HG02623 (cell line): ENCODE measurements around the gene EWSR1.
"Not testable (repeated sequence)": the region's sequence is repeated elsewhere in the genome, so short reads cannot be mapped to it uniquely, and the experiment has no call there.

Experiments
- ATAC-seq: cut with Tn5 transposase; IDR thresholded peaks from one replicate; pipeline ENCODE4 v1.9.1; 2021; ENCODE audit warnings: moderate library complexity; ENCODE audit not compliant: unreplicated experiment

EWSR1 gene

GRCh38 chr22:29334696-29335344, 66.8 kb downstream of the EWSR1 start:
- no peak for ATAC-seq

DNA sequence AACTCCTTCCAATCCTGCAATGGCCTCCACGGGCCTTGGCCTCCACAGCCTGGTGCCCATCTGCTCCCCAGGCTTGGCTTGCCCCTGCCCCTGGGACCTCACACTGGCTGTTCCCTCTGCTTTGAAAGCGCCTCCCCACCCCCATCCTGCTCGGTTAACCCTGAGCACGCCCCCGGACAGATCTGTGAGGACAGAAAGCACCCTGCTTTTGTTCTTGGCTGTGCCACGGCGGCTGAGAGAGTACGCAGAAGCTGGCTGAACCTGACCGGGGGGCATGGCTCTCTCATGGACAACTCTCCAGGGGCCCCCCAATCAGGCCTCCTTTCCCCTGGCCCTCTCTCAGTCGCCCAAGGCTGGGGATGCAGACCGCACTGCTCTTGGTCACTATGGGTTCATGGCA, 67.6 kb downstream of the EWSR1 start:
- no peak for ATAC-seq

DNA sequence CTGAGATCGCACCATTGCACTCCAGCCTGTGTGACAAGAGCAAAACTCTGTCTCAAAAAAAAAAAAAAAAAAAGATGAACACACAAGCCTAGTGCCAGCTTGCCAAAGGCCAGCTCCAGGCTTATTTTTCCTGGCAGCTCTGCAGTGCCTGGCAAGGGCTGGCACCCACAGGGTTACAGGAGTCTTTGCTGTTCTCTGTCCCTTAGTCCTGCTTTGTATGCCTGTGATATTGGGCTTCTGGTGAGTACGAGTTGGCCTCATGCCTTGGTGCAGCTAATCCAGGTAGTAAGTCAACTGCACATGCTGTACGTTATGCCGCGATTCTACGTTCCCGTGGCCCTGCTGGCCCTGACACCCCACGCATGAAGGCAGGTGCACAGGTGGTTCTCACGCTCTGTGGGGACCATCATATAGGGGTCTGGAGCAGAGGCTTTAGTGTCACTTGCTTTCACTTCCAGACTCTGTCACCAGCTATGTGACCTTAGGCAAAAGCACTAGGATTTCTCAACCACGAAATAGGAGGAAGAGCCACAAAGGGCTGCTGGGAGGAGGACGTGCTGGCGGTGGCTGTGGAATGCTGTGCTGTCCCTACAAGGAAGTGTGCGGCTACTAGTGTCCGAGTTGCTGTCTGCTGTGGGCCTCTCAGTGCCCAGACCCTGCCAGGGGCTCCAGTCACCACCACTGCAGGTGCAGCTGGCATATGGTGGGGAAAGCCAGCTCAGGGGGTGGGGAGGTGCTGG, 68.9 kb downstream of the EWSR1 start:
- no peak for ATAC-seq

- no peak for ATAC-seq
Measured at GRCh38 chr22:29337631-29338284, 69.7 kb downstream of the EWSR1 start.

DNA sequence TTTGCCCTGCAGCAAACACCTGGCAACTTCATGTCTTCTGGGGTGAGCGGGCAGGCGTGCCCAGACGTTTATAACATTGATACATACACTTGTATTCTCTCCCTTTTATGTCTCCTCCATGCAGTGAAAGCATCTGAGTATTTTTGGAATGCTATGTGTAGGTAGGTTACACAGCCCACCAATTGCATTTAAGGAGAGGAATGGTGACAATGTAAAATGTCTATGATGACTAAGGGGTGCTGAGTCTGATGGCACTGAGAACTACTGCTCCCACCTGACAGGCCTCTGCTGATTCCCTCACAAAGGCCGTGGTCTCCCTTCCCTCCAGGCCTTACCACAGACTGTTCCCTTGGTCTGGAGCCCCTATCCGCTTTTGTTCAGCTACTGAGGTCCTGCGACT, 70.3 kb downstream of the EWSR1 start:
- ATAC-seq: no peak

DNA sequence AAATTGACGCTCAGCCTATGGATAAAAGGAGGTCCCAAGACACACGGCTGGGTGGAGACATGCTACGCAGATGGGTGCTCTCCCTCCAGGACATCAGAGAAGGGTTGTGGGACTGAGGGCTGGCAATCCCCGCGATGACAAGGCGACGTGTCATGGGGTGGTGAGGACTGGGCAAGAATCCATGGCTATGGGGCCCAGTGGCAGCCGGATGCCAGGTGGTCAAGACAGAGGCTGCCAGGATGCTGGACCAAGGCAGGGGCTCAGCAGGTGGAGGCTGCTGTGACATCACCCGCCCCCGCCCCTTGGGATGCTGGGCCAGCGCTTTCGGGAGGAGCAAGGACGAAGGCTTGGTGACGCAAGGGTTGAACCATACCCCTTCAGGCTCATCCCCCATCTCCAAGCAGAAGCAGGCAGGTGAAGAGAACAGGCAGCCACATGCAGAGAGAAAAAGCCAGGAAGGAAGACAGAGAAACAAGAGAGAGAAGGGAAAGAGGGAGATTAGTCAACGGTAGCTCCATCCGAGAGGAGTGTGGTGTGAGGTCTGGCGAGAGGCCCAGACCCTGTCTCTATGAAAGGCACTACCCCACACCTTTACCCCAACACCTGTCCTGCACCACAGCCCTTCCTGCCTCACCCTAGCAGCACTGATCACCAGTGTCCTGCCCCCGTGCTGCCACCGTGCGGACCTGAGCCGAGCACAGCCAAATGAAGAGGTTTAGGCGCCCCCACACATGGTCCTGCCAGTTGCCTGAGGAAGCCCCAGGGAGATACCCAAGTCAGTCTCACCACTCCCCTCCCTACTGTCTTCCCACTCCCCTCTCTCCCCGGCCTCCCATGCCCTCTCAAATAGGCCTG, 71.5 kb downstream of the EWSR1 start:
- no peak for ATAC-seq

- ATAC-seq: no peak
Measured at GRCh38 chr22:29340566-29340965, 72.5 kb downstream of the EWSR1 start.

DNA sequence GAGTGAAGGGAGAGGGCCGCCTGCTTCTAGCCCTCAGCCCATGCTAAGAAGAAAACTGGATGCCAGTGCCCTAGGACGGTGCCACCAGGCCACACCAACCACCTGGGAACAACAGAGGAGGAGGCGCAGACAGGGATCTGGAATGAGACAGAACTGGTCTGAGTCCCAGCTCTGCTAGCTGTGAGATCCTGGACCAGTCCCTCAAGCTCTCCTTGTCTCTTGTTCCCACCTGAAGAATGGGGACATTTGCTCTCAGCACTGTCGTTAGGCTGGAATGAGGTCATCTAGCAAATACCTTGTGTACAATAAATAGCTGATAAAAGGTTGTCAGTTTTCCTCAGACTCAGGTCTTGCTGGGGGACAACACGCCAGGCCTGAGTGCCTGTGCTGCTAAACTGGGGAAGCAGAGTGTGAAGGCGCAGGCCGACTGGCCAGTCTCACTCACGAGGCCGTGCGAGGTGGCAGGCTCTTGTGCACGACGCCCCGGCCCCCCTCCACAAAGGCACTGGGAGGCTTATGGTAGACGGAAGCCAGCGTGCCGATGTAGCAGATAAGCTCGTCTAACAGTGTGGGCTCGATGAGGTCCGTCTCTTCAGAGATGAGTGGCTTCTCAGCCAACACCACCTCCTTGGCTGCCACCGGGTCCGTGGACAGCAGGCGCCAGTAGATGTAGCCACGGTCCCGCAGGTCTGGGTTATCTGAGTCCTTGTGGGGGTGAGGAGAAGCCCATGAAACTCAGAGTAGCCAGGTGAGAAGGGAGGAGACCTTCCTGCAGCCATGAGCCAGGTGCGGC, 73.2 kb downstream of the EWSR1 start:
- ATAC-seq: no peak

- ATAC-seq: no peak
Measured at GRCh38 chr22:29341849-29342127, 73.7 kb downstream of the EWSR1 start.

DNA sequence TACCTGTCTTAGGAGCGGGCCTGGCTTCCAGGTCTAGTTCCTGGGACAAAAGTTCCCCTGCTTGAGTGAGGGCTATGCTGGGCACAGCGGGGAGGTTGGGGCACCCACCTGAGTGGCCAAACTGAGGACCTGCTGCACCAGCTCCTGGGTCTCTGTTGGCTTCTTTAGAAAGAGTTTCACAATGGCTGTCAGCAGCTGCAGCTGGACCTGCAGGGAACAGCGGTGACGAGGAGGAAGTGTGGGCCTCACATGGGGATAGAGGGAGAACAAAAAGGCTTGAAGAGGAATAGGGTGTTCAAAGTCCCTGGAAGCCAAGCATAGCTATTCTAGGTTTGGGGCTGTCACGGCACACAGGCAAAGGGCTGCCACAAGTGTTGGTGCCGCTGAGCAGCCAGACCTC, 74.1 kb downstream of the EWSR1 start:
- ATAC-seq: no peak

- ATAC-seq: no peak
Measured at GRCh38 chr22:29342577-29343312, 74.7 kb downstream of the EWSR1 start.

DNA sequence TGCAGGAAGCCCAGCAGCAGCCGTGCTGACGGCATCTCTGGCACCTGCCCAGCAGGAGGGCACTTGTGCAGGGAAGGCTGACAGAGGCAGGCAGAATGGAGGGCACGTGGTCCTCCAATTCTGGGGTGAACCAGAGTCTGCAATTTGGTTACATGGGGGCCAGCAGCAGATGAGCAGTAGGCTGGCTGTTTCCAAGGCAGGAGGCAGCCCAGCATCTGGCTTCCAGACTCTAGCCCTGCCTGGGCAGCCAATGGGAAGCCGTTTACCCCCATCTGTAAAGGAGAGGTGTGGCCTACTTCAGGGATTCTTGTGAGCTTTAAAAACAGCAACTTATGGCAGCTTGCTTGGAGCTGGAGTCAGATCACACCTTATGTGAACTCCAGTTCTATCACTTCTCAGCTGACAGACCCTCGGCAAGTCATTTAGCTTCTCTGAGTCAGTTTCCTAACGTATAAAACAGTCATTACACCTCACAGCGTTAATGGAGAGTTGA, 75.3 kb downstream of the EWSR1 start:
- no peak for ATAC-seq

DNA sequence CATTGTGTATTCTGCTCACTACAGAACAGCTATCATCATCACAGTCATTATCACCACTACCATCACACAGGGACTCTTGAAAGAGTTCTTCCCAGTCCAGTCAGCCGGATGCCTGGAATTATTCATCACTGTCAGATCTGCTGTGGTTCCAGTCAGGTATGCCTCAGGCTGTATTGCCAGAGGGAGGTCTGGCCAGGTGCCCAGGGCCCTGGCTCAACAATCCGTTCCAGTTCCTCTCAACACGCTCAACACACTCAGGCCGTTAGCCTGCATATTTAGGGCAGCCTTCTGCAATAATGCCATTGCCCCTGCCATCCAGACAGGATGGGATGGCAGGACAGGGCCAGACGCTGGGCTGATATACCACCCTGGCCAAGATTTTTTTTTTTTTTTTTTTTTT, 76.1 kb downstream of the EWSR1 start:
- no peak for ATAC-seq

DNA sequence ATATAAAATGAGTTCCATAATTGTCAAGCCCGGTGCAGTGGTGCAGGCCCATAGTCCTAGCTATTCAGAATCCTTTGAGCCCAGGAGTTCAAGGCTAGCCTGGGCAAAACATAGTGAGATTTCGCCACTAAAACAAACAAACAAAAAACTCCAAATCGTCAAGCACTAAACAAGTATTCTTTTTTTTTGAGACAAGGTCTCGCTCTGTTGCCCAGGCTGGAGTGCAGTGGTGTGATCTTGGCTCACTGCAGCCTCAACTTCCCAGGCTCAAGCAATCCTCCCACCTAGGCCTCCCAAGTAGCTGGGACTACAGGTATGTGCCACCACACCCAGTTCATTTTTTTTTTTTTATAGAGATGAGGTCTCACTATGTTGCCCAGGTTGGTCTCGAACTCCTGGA, 76.8 kb downstream of the EWSR1 start:
- ATAC-seq: not testable (repeated sequence)

GRCh38 chr22:29345932-29346331, 77.9 kb downstream of the EWSR1 start:
- ATAC-seq: no peak

DNA sequence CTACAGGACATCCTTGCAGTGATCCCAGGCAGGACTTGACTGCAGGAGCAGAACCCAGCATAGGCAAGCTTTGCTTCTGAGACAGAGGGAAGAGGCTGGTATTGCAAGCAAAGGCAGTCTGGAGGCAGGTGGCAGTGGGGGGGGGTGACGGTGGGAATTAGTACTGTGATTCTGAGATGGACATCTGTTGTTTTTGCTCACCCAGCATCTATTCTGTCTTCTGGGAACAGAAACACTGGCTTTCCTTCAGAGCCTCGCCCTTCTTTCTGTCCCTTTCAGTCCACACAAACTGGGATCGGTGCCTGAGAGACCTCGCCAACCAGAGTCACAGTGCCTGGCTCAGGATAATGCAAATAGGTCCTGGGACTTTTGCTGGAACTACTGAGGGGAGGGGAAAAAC, 78.6 kb downstream of the EWSR1 start:
- no peak for ATAC-seq

DNA sequence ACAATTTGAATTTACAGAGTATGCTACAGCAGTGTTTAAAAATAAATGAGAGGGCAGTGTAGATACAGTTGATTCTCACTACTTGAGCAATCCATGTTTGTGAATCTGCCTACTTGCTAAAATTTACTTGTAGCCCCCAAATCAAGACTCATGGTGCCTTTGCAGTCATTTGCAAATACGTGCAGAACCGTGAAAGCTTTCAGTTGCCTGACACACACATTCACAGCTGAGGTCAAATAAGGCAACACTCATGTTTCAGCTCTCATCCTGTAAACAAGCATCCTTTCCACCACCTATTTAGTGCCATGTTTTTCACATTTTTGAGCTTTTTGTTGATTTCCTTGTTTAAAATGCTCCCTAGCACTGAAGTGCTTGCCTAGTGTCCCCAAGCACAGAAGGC, 80.0 kb downstream of the EWSR1 start:
- ATAC-seq: no peak

- ATAC-seq: no peak
Measured at GRCh38 chr22:29348956-29349355, 80.9 kb downstream of the EWSR1 start.
